Right cardiac atrium (tissue), 5 donors: ENCODE results near the gene XRCC4. TPM values are rescaled to one million over a fixed set of nuclear protein-coding genes. Genes with fewer than 3 reads are reported as not detected.
"Not testable (repeated sequence)": the region's sequence is repeated elsewhere in the genome, so short reads cannot be mapped to it uniquely, and the experiment has no call there.

Source experiments
- ATAC-seq, 2 donors: fragments of 200-7000 bp; cut with Tn5 transposase; one replicate each; pipeline versions ENCODE4 v1.8.0 to v1.9.1; 2020; ENCODE audit warnings: moderate library complexity in 2 of 2, mild to moderate bottlenecking in 1 of 2
- DNase-seq, 3 donors: peaks; one replicate each; pipeline ENCODE4 v3.0.0-alpha.2; 2020
- H3K27ac ChIP-seq: one replicate; pipeline ENCODE4 v1.5.1; 2013; ENCODE audit warnings: mild to moderate bottlenecking, low read length, control low read depth, moderate library complexity
- H3K27me3 ChIP-seq: one replicate; pipeline ENCODE4 v1.6.1; 2013; ENCODE audit not compliant: control insufficient read depth, insufficient read depth
- H3K4me1 ChIP-seq: one replicate; pipeline ENCODE4 v1.6.1; 2013; ENCODE audit warnings: low read length; ENCODE audit not compliant: control insufficient read depth, insufficient read depth
- H3K4me3 ChIP-seq: one replicate; pipeline ENCODE4 v1.5.1; 2013; ENCODE audit warnings: low read length, control low read depth
- H3K9me3 ChIP-seq: one replicate; pipeline ENCODE4 v1.6.1; 2013; ENCODE audit warnings: low read length; ENCODE audit not compliant: control insufficient read depth
- WGBS: extraction: QIAGEN DNeasy Blood & Tissue Kit; methylation state at CpG from one replicate; pipeline ENCODE4 v1.1.7; 2013; 5-methylcytosine and 5-hydroxymethylcytosine counted together
- intact Hi-C, 4 donors: fragments of 100-400 bp; cut with DNase I; formaldehyde crosslinking; loops; one replicate each; pipeline versions ENCODE4 v1.11.0 to v1.14.0; 2022 to 2023
- polyA plus RNA-seq: library from polyadenylated mRNA; stranded (reverse); fragments of 200-250 nt; gene quantifications from one replicate; pipeline ENCODE4 v1.2.3, GENCODE V29; 2013
- total RNA-seq, 4 donors: library from RNA; stranded (reverse); fragmentation: NEBNext Ultra II Directional; extraction: Animal tissue kit (Norgen Biotek cat#: 25700); gene quantifications; one replicate each; pipeline ENCODE4 v1.2.1, GENCODE V29; 2021
- donor health status: healthy with polysubstance abuse.
- donor health status: DM: no; HTN: yes; CAD: no.
- donor health status: DM: no; HTN: no; CAD: no.
- donor health status: DM: no; HTN: yes; CAD: no; lungs with severe emphysema.
- donor health status: DM: yes; HTN: yes; CAD: no.

The XRCC4 gene
- total and polyA plus RNA-seq, 5 donors: 7.1 to 8.6 (median 7.5) TPM

DNA sequence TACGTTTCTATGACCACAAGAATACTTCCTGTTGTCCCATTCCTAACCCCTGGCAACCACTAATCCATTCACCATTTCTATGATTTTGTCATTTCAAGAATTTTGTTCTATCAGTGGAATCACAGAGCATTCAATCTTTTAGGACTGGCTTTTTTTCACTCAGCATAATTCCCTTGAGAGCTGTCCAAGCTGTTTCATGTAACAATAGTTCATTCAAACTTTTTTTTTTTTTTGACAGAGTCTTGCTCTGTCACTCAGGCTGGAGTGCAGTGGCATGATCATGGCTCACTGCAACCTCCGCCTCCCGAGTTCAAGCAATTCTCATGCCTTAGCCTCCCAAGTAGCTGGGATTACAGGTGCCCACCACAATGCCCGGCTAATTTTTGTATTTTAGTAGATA, 75.6 kb downstream of the XRCC4 start:
- 68% methylated on average over 4 of the region's 4 CpGs for WGBS
- intact Hi-C loops, H3K4me3 ChIP-seq, ATAC-seq, DNase-seq, H3K4me1 ChIP-seq, H3K27ac ChIP-seq, H3K27me3 ChIP-seq, H3K9me3 ChIP-seq: not testable (repeated sequence)

GRCh38 chr5:83156001-83156400, 78.7 kb downstream of the XRCC4 start:
- Histone ChIP-seq H3K27me3 (no peaks in the 10 kb centered on the region), H3K9me3 (no peaks in the 10 kb centered on the region), H3K4me3 (no peak overlapping the region), H3K27ac (no peak overlapping the region), H3K4me1 (no peaks in the 10 kb centered on the region)
- ATAC-seq (no peak), DNase-seq (no peak)
- intact Hi-C loops: no loop called here
- WGBS: 80% methylated on average over 2 of the region's 2 CpGs

DNA sequence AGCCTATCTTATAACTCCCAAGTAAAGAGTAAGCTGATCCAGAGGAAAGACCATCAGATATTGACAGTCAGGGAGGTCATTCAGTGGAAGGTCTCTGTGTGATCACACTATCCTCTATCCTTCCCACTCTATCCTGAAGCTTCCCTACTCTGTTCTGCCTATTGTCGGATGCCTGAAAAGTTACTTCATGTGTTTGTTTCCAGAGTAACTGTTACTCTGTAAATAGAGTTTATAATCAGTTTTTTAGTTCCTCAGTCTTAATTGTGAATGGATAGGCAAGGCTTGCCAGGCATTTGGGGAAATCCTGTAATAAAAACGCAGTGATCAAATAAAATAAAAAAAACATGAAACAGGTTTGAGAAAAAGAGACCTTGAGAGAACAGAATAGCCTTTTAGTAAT, 79.8 kb downstream of the XRCC4 start:
- no peak overlapping the region for H3K4me3 ChIP-seq
- no peaks in the 10 kb centered on the region for H3K9me3 ChIP-seq
- no peaks in the 10 kb centered on the region for H3K27me3 ChIP-seq
- WGBS: 13% methylated on average over 2 of the region's 2 CpGs
- intact Hi-C loops: no loop called here
- ATAC-seq (peak; percentile 19 to 43), DNase-seq (no peak)
- H3K4me1 ChIP-seq: no peaks in the 10 kb centered on the region
- no peak overlapping the region for H3K27ac ChIP-seq

DNA sequence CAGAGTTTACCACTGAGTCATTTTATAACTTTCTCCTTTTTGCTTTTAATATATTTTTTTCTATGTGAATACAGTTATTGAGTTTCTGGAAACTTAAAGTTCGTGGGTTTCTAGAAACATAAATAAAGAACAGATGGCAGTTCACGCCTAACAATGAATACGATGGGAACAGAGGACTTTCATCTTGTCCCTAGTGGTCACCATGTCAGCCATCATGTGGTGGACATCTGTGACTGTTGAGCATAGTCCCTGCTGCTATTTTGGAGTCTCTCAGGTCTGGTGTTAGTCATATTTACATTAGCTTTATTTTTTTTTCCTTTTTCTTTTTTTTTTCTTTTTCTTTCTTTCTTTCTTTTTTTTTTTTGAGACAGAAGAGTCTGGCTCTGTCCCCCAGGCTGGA, 85.3 kb downstream of the XRCC4 start:
- H3K27ac ChIP-seq: no peak overlapping the region
- ATAC-seq (no peak), DNase-seq (no peak)
- H3K4me3 ChIP-seq: no peak overlapping the region
- no peaks in the 10 kb centered on the region for H3K27me3 ChIP-seq
- intact Hi-C loops: no loop called here
- no peaks in the 10 kb centered on the region for H3K4me1 ChIP-seq
- WGBS: 59% methylated on average over 3 of the region's 3 CpGs
- no peaks in the 10 kb centered on the region for H3K9me3 ChIP-seq

- H3K4me3 ChIP-seq: no peak overlapping the region
- H3K27me3 ChIP-seq: no peaks in the 10 kb centered on the region
- no peaks in the 10 kb centered on the region for H3K9me3 ChIP-seq
- DNase-seq (no peak), ATAC-seq (no peak)
- H3K4me1 ChIP-seq: no peaks in the 10 kb centered on the region
- H3K27ac ChIP-seq: no peak overlapping the region
- intact Hi-C loops: no loop called here
Measured at GRCh38 chr5:83167538-83167937, 90.2 kb downstream of the XRCC4 start.

GRCh38 chr5:83169571-83170337, 92.4 kb downstream of the XRCC4 start:
- no peak overlapping the region for H3K27ac ChIP-seq
- no peaks in the 10 kb centered on the region for H3K27me3 ChIP-seq
- H3K9me3 ChIP-seq: no peaks in the 10 kb centered on the region
- WGBS: 87% methylated on average over 2 of the region's 2 CpGs
- no peak overlapping the region for H3K4me3 ChIP-seq
- ATAC-seq: no peak
- DNase-seq: no peak
- no peaks in the 10 kb centered on the region for H3K4me1 ChIP-seq
- intact Hi-C loops: no loop called here

- ATAC-seq (no peak), DNase-seq (no peak)
- no peaks in the 10 kb centered on the region for H3K27me3 ChIP-seq
- intact Hi-C loops: no loop called here
- H3K4me1 ChIP-seq: no peaks in the 10 kb centered on the region
- H3K9me3 ChIP-seq: no peaks in the 10 kb centered on the region
- H3K4me3 ChIP-seq: no peak overlapping the region
- 93% methylated on average over 1 of the region's 1 CpG for WGBS
- H3K27ac ChIP-seq: no peak overlapping the region
Measured at GRCh38 chr5:83172011-83172410, 94.7 kb downstream of the XRCC4 start.

GRCh38 chr5:83172655-83173054, 95.3 kb downstream of the XRCC4 start:
- intact Hi-C loops: no loop called here
- H3K9me3 ChIP-seq: no peaks in the 10 kb centered on the region
- no peak for ATAC-seq
- no peaks in the 10 kb centered on the region for H3K4me1 ChIP-seq
- no peak overlapping the region for H3K4me3 ChIP-seq
- no peaks in the 10 kb centered on the region for H3K27me3 ChIP-seq
- H3K27ac ChIP-seq: no peak overlapping the region
- DNase-seq: no peak

DNA sequence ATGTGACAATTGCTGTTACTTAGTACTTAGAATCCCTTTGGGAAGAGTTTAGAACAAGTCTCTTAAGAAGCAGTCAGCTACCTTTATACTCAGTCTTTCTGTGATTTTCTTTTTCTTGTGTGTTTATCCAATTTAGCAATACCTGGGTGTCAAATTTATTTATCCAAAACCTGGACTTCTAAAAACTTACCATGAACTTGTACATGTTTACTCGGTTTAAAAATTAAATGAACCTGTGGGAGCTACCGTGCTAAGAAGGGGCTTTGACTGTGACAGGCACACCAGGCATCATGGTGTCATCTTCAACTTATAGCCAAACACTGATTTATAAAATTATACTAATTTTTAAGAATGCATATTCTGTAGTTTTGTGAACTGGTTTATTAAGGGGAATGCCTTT, 96.5 kb downstream of the XRCC4 start:
- no peaks in the 10 kb centered on the region for H3K27me3 ChIP-seq
- intact Hi-C loops: no loop called here
- H3K4me1 ChIP-seq: no peaks in the 10 kb centered on the region
- WGBS: 97% methylated on average over 2 of the region's 2 CpGs
- DNase-seq (no peak), ATAC-seq (no peak)
- no peak overlapping the region for H3K4me3 ChIP-seq
- no peak overlapping the region for H3K27ac ChIP-seq
- no peaks in the 10 kb centered on the region for H3K9me3 ChIP-seq

DNA sequence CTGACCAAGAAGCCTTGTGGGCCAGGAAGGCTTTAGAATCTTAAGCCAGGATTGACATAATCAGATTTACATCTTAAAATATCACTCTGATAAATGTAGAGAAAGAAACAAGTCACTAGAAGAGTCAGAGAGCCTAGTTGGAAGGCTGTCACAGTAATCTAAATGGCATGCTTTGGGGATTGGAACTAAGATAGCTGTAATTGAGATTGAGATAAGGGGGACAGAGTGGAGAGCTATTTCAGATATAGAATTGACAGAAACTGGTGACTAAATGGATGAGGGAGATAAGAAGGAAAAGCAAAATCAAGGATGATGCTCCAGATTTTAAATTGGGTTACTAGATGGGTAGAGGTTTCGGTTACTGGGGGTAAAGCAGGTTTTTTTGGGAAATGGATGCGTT, 100.5 kb downstream of the XRCC4 start:
- no peaks in the 10 kb centered on the region for H3K27me3 ChIP-seq
- ATAC-seq: no peak
- no peaks in the 10 kb centered on the region for H3K4me1 ChIP-seq
- WGBS: 97% methylated on average over 2 of the region's 2 CpGs
- no peak overlapping the region for H3K27ac ChIP-seq
- H3K9me3 ChIP-seq: no peaks in the 10 kb centered on the region
- no peak overlapping the region for H3K4me3 ChIP-seq
- intact Hi-C loops: no loop called here
- no peak for DNase-seq

DNA sequence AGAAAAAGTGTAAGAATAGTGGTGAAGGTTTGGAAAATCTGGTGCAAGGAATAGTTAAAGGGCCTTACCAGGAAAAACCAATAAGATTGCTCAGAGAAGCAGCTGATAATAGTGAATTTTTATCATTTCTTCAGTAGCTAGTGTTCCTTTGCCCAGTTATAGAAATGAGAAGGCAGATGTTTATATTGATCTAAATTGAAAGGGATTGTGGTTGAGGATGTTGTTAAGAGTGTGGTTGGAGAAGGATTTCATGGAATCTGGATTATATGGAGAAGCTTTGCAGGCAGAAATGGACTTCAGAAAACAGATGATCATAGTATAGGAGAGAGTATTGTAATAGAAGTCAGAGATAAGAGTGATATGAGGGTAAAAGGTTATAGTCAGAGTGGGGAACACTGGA, 102.6 kb downstream of the XRCC4 start:
- Histone ChIP-seq H3K4me1 (no peaks in the 10 kb centered on the region), H3K27ac (no peak overlapping the region), H3K27me3 (no peaks in the 10 kb centered on the region), H3K9me3 (no peaks in the 10 kb centered on the region), H3K4me3 (no peak overlapping the region)
- intact Hi-C loops: no loop called here
- ATAC-seq (no peak), DNase-seq (no peak)

DNA sequence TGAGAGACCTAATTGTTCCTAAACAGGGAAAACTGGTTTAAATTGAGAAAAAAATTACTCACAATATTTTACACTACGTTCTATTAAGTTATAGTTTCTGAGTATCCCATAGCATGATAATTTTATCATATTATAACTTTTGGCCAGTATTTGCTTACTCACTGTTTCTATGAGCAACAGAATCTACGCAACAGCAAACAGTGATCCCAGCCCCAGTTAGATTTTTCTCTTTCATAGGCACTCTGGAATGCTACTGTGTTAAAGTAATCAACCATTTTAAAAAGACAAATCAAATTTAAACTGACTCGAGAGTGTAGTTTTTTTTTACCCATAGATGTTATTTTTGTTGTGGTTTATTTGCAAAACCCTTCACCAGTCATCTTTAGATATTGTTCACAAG, 107.2 kb downstream of the XRCC4 start:
- Histone ChIP-seq H3K27me3 (no peaks in the 10 kb centered on the region), H3K4me3 (no peak overlapping the region), H3K9me3 (no peaks in the 10 kb centered on the region), H3K4me1 (no peaks in the 10 kb centered on the region), H3K27ac (no peak overlapping the region)
- DNase-seq (no peak), ATAC-seq (no peak)
- intact Hi-C loops: no loop called here
- 62% methylated on average over 3 of the region's 3 CpGs for WGBS
